ENCODE measurements around the gene DDX24.

Gene DDX24

DNA sequence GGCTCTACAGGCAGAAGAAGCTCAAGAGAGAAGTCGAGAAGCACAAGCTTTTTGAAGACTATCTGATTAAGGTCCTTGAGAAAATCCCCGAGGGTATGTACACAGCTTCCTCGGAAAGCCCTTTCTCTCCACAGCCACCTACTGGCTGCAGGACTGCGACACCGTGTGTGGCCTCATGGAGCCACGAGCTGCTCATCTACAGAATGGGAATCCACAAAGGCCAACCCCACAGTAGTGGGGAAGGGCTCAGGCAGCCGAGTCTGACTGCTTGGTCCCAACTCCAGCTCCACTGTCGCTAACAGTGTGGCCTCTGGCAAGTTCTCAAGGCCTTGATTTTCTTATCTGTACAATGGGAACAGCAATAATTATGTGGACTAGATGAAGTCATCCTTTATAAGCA is 81.4 kb downstream of the DDX24 start:
- TF ChIP-seq, protein P1, sequence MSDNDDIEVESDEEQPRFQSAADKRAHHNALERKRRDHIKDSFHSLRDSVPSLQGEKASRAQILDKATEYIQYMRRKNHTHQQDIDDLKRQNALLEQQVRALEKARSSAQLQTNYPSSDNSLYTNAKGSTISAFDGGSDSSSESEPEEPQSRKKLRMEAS (IDR thresholded peaks at IDR 0.05; ENCODE audit: low read depth, low read length), result no peak
- no peak for TF ChIP-seq POLR2A (IDR thresholded peaks at IDR 0.05; ENCODE audit: extremely low read depth, insufficient read length)
- TF ChIP-seq, protein P2, sequence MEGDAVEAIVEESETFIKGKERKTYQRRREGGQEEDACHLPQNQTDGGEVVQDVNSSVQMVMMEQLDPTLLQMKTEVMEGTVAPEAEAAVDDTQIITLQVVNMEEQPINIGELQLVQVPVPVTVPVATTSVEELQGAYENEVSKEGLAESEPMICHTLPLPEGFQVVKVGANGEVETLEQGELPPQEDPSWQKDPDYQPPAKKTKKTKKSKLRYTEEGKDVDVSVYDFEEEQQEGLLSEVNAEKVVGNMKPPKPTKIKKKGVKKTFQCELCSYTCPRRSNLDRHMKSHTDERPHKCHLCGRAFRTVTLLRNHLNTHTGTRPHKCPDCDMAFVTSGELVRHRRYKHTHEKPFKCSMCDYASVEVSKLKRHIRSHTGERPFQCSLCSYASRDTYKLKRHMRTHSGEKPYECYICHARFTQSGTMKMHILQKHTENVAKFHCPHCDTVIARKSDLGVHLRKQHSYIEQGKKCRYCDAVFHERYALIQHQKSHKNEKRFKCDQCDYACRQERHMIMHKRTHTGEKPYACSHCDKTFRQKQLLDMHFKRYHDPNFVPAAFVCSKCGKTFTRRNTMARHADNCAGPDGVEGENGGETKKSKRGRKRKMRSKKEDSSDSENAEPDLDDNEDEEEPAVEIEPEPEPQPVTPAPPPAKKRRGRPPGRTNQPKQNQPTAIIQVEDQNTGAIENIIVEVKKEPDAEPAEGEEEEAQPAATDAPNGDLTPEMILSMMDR (IDR thresholded peaks at IDR 0.05; ENCODE audit: low read depth, low read length), result no peak
- TF ChIP-seq MYC (IDR thresholded peaks at IDR 0.05; ENCODE audit: low read depth, low read length), result no peak
- H3K4me3 ChIP-seq (ENCODE audit: low read depth, low read length), result no peak overlapping the region
- peak; percentile 38 for DNase-seq (ENCODE audit: low read depth)

DNA sequence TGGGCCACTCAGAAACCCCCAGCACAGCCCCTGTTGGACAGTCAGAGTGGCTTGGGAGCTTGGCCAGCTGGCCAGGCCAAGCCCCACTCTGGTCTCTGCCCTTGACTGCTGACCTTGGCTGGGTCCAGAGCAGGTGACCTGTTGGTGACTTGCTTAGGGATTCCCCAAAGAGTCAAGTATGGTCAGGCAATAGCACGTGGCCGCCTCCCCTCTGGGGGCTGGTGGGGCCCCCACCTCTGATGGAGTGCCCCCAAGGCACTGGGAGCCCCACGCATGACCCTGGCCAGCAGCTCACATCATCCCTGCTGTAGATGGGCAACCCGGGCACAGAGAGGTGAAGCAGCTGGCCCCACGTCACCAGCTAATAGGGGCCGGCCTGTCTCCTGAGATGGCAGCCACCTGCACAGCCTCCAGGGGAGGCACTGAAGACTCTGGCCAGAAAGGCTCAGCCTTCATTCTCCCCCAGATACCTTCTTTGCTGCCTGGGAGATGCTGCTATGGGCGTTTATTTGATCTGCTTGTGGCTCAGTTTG is 82.1 kb downstream of the DDX24 start:
- no peak for TF ChIP-seq POLR2A (IDR thresholded peaks at IDR 0.05; ENCODE audit: extremely low read depth, insufficient read length)
- TF ChIP-seq MYC (IDR thresholded peaks at IDR 0.05; ENCODE audit: low read depth, low read length), result no peak
- TF ChIP-seq, protein P2 (IDR thresholded peaks at IDR 0.05; ENCODE audit: low read depth, low read length), result no peak
- TF ChIP-seq, protein P1 (IDR thresholded peaks at IDR 0.05; ENCODE audit: low read depth, low read length), result no peak
- H3K4me3 ChIP-seq (ENCODE audit: low read depth, low read length), result no peak overlapping the region
- no peak for DNase-seq (ENCODE audit: low read depth)
